Activated naive CD4-positive, alpha-beta T cell treated with anti-CD3 and anti-CD28 coated beads, Interleukin-2, amount 10 ng/mL, durations not matched to agents 7 days and 5 days (primary cell): Measurements from ENCODE around the gene PBLD.

Experiments used
- CTCF ChIA-PET: fragments of 350-600 bp; sonication (Branson Sonifier 250); formaldehyde crosslinking; loops from one replicate; lab custom pipeline; 2021; ENCODE audit warnings: antibody characterized with exemption; lab: Charles Lee
- DNase-seq: peaks from one replicate; pipeline ENCODE4 v3.0.0-alpha.2; 2020
- H3K27ac Mint-ChIP-seq: one replicate; pipeline ENCODE4 v1.8.0; 2021; ENCODE audit warnings: mild to moderate bottlenecking, moderate library complexity, mixed read lengths
- H3K27me3 Mint-ChIP-seq: one replicate; pipeline ENCODE4 v1.8.0; 2021; ENCODE audit warnings: mild to moderate bottlenecking, mixed read lengths
- H3K36me3 Mint-ChIP-seq: one replicate; pipeline ENCODE4 v1.8.0; 2021; ENCODE audit warnings: mixed read lengths
- H3K4me1 Mint-ChIP-seq: one replicate; pipeline ENCODE4 v1.8.0; 2021; ENCODE audit warnings: mixed read lengths
- H3K4me3 Mint-ChIP-seq: one replicate; pipeline ENCODE4 v1.8.0; 2021; ENCODE audit warnings: mild to moderate bottlenecking, moderate library complexity, mixed read lengths
- H3K9me3 Mint-ChIP-seq: one replicate; pipeline ENCODE4 v1.8.0; 2021; ENCODE audit warnings: mixed read lengths

Gene PBLD

GRCh38 chr10:68332259-68333057 lies at the start of gene PBLD:
Gene PBLD, minus strand, starts transcription at chr10:68332928. Its CDS starts 26,084 bp downstream, at chr10:68306844.
- Mint-ChIP-seq H3K27ac (peak within 1 kb of the TSS; percentile 100), H3K9me3 (no peaks in the 10 kb centered on the region), H3K27me3 (peaks cover 14% of the 10 kb centered on the region), H3K36me3 (peaks cover 46% of the 10 kb centered on the region), H3K4me1 (peaks cover 60% of the 10 kb centered on the region), H3K4me3 (peak within 1 kb of the TSS; percentile 100)
- CTCF ChIA-PET: interaction anchor here (0.8 to 2.2 kb wide), 6 partner anchors 15 to 120 kb away, joined by 3 to 9 read pairs (median 4); partner anchors contain the start of gene RUFY2
- peak; percentile 72 for DNase-seq

GRCh38 chr10:68371604-68372003 lies 38.9 kb upstream of the PBLD start:
- CTCF ChIA-PET: no interaction called here
- DNase-seq: no peak
- H3K4me1 Mint-ChIP-seq: no peaks in the 10 kb centered on the region
- H3K9me3 Mint-ChIP-seq: peaks cover 10% of the 10 kb centered on the region
- no peak overlapping the region for H3K27ac Mint-ChIP-seq
- no peak overlapping the region for H3K4me3 Mint-ChIP-seq
- H3K36me3 Mint-ChIP-seq: peaks cover 47% of the 10 kb centered on the region
- no peaks in the 10 kb centered on the region for H3K27me3 Mint-ChIP-seq

GRCh38 chr10:68367121-68367520 lies 34.4 kb upstream of the PBLD start:
- H3K4me3 Mint-ChIP-seq: no peak overlapping the region
- peaks cover 29% of the 10 kb centered on the region for H3K36me3 Mint-ChIP-seq
- CTCF ChIA-PET: no interaction called here

GRCh38 chr10:68366600-68366999 lies 33.9 kb upstream of the PBLD start:
- no peak overlapping the region for H3K4me3 Mint-ChIP-seq
- H3K27ac Mint-ChIP-seq: no peak overlapping the region
- H3K4me1 Mint-ChIP-seq: no peaks in the 10 kb centered on the region
- H3K36me3 Mint-ChIP-seq: peaks cover 28% of the 10 kb centered on the region
- H3K9me3 Mint-ChIP-seq: peaks cover 8% of the 10 kb centered on the region
- no peak for DNase-seq
- CTCF ChIA-PET: no interaction called here
- H3K27me3 Mint-ChIP-seq: no peaks in the 10 kb centered on the region

More at GRCh38 chr10:68367121-68367520, 34.4 kb upstream of the PBLD start:
- H3K9me3 Mint-ChIP-seq: peaks cover 10% of the 10 kb centered on the region
- no peaks in the 10 kb centered on the region for H3K27me3 Mint-ChIP-seq
- no peaks in the 10 kb centered on the region for H3K4me1 Mint-ChIP-seq
- no peak for DNase-seq
- no peak overlapping the region for H3K27ac Mint-ChIP-seq

GRCh38 chr10:68365611-68366010 lies 32.9 kb upstream of the PBLD start:
- H3K4me3 Mint-ChIP-seq: no peak overlapping the region
- CTCF ChIA-PET: no interaction called here
- H3K27ac Mint-ChIP-seq: no peak overlapping the region
- H3K4me1 Mint-ChIP-seq: no peaks in the 10 kb centered on the region
- no peaks in the 10 kb centered on the region for H3K27me3 Mint-ChIP-seq
- DNase-seq: no peak
- peaks cover 3% of the 10 kb centered on the region for H3K9me3 Mint-ChIP-seq
- peaks cover 21% of the 10 kb centered on the region for H3K36me3 Mint-ChIP-seq

- Mint-ChIP-seq H3K27me3 (no peaks in the 10 kb centered on the region), H3K4me3 (no peak overlapping the region), H3K27ac (no peak overlapping the region), H3K9me3 (no peaks in the 10 kb centered on the region), H3K36me3 (peaks cover 15% of the 10 kb centered on the region), H3K4me1 (no peaks in the 10 kb centered on the region)
- CTCF ChIA-PET: interaction anchor here (0.5 to 3.9 kb wide), 5 partner anchors 9 to 833 kb away, joined by 3 to 16 read pairs (median 3); no protein-coding TSS in a partner anchor
- DNase-seq: no peak
These were observed 31.6 kb upstream of the PBLD start for GRCh38 chr10:68364101-68364886.

GRCh38 chr10:68362590-68362989 lies 29.9 kb upstream of the PBLD start:
- CTCF ChIA-PET: interaction anchor here (2.2 to 3.9 kb wide), 2 partner anchors 11 to 14 kb away, joined by 4 to 16 read pairs; no protein-coding TSS in a partner anchor

GRCh38 chr10:68359189-68359588 lies 26.5 kb upstream of the PBLD start:
- CTCF ChIA-PET: interaction anchor here (1.0 kb wide), 1 partner anchor 11 kb away, joined by 3 read pairs; no protein-coding TSS in a partner anchor
- peaks cover 9% of the 10 kb centered on the region for H3K36me3 Mint-ChIP-seq
- no peaks in the 10 kb centered on the region for H3K9me3 Mint-ChIP-seq
- no peak overlapping the region for H3K4me3 Mint-ChIP-seq
- DNase-seq: no peak
- H3K4me1 Mint-ChIP-seq: no peaks in the 10 kb centered on the region
- H3K27ac Mint-ChIP-seq: no peak overlapping the region
- no peaks in the 10 kb centered on the region for H3K27me3 Mint-ChIP-seq

More at GRCh38 chr10:68362590-68362989, 29.9 kb upstream of the PBLD start:
- no peaks in the 10 kb centered on the region for H3K9me3 Mint-ChIP-seq
- H3K36me3 Mint-ChIP-seq: peaks cover 9% of the 10 kb centered on the region
- H3K27ac Mint-ChIP-seq: no peak overlapping the region
- DNase-seq: no peak
- H3K4me1 Mint-ChIP-seq: no peaks in the 10 kb centered on the region
- no peaks in the 10 kb centered on the region for H3K27me3 Mint-ChIP-seq
- H3K4me3 Mint-ChIP-seq: no peak overlapping the region

GRCh38 chr10:68353537-68353936 lies 20.8 kb upstream of the PBLD start:
- Mint-ChIP-seq H3K27me3 (no peaks in the 10 kb centered on the region), H3K4me3 (no peak overlapping the region), H3K4me1 (no peaks in the 10 kb centered on the region), H3K27ac (no peak overlapping the region), H3K36me3 (peaks cover 18% of the 10 kb centered on the region), H3K9me3 (no peaks in the 10 kb centered on the region)
- no peak for DNase-seq
- CTCF ChIA-PET: interaction anchor here (1.8 kb wide), 1 partner anchor 141 kb away, joined by 5 read pairs; no protein-coding TSS in a partner anchor

- H3K9me3 Mint-ChIP-seq: no peaks in the 10 kb centered on the region
- no peak overlapping the region for H3K4me3 Mint-ChIP-seq
- CTCF ChIA-PET: interaction anchor here (0.6 to 2.8 kb wide), 22 partner anchors 9 to 746 kb away, joined by 3 to 23 read pairs (median 4); partner anchors contain the start of genes DNA2, HNRNPH3 and PBLD
- H3K27ac Mint-ChIP-seq: no peak overlapping the region
- no peaks in the 10 kb centered on the region for H3K4me1 Mint-ChIP-seq
- peaks cover 45% of the 10 kb centered on the region for H3K36me3 Mint-ChIP-seq
- H3K27me3 Mint-ChIP-seq: no peaks in the 10 kb centered on the region
- DNase-seq: peak; percentile 60
These were observed 15.6 kb upstream of the PBLD start for GRCh38 chr10:68348265-68348741.

GRCh38 chr10:68346774-68347173 lies 14.0 kb upstream of the PBLD start:
- Mint-ChIP-seq H3K4me1 (peaks cover 3% of the 10 kb centered on the region), H3K36me3 (peaks cover 51% of the 10 kb centered on the region), H3K27ac (peak overlapping the region; percentile 79), H3K9me3 (no peaks in the 10 kb centered on the region), H3K4me3 (no peak overlapping the region), H3K27me3 (no peaks in the 10 kb centered on the region)
- CTCF ChIA-PET: interaction anchor here (1.0 to 2.8 kb wide), 5 partner anchors 10 to 491 kb away, joined by 3 to 23 read pairs (median 9); no protein-coding TSS in a partner anchor
- no peak for DNase-seq

- H3K27me3 Mint-ChIP-seq: no peaks in the 10 kb centered on the region
- DNase-seq: no peak
- CTCF ChIA-PET: no interaction called here
- peak overlapping the region; percentile 26 for H3K27ac Mint-ChIP-seq
- H3K9me3 Mint-ChIP-seq: no peaks in the 10 kb centered on the region
- peaks cover 63% of the 10 kb centered on the region for H3K36me3 Mint-ChIP-seq
- peaks cover 5% of the 10 kb centered on the region for H3K4me1 Mint-ChIP-seq
- no peak overlapping the region for H3K4me3 Mint-ChIP-seq
These were observed 12.9 kb upstream of the PBLD start for GRCh38 chr10:68345621-68346020.

- CTCF ChIA-PET: interaction anchor here (0.7 to 1.0 kb wide), 2 partner anchors 9 to 487 kb away, joined by 3 read pairs; no protein-coding TSS in a partner anchor
- Mint-ChIP-seq H3K9me3 (no peaks in the 10 kb centered on the region), H3K4me3 (no peak overlapping the region), H3K27ac (no peak overlapping the region), H3K27me3 (no peaks in the 10 kb centered on the region), H3K4me1 (peaks cover 9% of the 10 kb centered on the region), H3K36me3 (peaks cover 71% of the 10 kb centered on the region)
- no peak for DNase-seq
These were observed 10.3 kb upstream of the PBLD start for GRCh38 chr10:68342909-68343516.
